Thoracic aorta (tissue), 2 donors: Measurements from ENCODE around the gene FAM240B. TPM values are rescaled to one million over a fixed set of nuclear protein-coding genes. Genes with fewer than 3 reads are reported as not detected.

Experiments used
- ATAC-seq: fragments of 150-250 bp; one replicate; pipeline ENCODE4 v1.8.0; 2017; ENCODE audit warnings: low read depth; ENCODE audit not compliant: insufficient number of reproducible peaks, low FRiP score
- DNase-seq: peaks from one replicate; pipeline ENCODE4 v3.0.0-alpha.2; 2020; ENCODE audit warnings: low spot score
- H3K27ac ChIP-seq, 2 donors: fragments of 200-600 bp; sonication (generic); 1 replicate in 1 of 2; 2 replicates in 1 of 2; pipeline ENCODE4 v1.5.1; 2016; ENCODE audit warnings: mild to moderate bottlenecking in 2 of 2, moderate library complexity in 2 of 2
- H3K27me3 ChIP-seq: fragments of 200-600 bp; sonication (generic); replicated peaks from 2 replicates; pipeline ENCODE4 v1.6.0; 2016; ENCODE audit warnings: mild to moderate bottlenecking; ENCODE audit not compliant: insufficient read depth
- H3K36me3 ChIP-seq: fragments of 200-600 bp; sonication (generic); one replicate; pipeline ENCODE4 v1.5.1; 2016
- H3K4me1 ChIP-seq, 2 donors: fragments of 200-600 bp; sonication (generic); 1 replicate in 1 of 2; 2 replicates in 1 of 2; pipeline versions ENCODE4 v1.5.1 to v1.6.0; 2016; ENCODE audit warnings: low read depth in 2 of 2, mild to moderate bottlenecking in 1 of 2; ENCODE audit not compliant: control insufficient read depth in 1 of 2
- H3K4me3 ChIP-seq: fragments of 200-600 bp; sonication (generic); 2 replicates; pipeline ENCODE4 v1.5.1; 2016; ENCODE audit warnings: mild to moderate bottlenecking
- H3K9me3 ChIP-seq: fragments of 200-600 bp; sonication (generic); 2 replicates; pipeline ENCODE4 v1.5.1; 2016
- total RNA-seq, 2 donors: library from RNA; depleted of rRNA; stranded (reverse); fragments of >200 nt; gene quantifications; one replicate each; pipeline versions ENCODE4 v1.1.0 to v1.2.3, GENCODE V29; 2016
- TF ChIP-seq, protein P1 (sequence below): fragments of 200-600 bp; sonication (generic); IDR thresholded peaks from one replicate; pipeline ENCODE4 v1.5.1; 2019; ENCODE audit warnings: antibody characterized with exemption

FAM240B gene
- total RNA-seq, 2 donors from 2014 or later, result not detected

DNA sequence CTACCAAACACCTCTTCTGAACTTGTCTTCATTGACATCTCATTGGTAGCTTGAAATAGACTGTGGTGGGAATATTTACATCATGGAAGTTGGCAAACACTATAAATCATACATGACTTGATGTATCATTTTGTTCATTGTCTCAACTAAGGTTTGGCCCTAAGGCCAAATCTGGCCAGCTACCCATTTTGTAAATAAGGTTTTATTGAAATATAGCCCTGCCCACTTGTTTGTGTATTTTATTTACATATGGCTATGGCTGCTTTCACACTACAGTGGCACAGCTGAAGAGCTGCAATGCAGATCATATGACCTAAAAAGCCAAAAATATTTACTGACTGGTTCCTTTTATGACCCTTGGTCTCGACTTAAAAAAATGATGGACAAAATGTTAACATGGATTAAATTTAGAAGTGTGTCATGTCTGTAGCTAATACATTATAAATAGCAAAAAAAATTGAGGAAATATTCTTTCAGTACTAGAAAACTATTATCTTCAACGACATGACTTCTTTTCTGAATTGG, 22.1 kb downstream of the FAM240B start:
- H3K4me3 ChIP-seq, result no peak overlapping the region
- TF ChIP-seq, protein P1, sequence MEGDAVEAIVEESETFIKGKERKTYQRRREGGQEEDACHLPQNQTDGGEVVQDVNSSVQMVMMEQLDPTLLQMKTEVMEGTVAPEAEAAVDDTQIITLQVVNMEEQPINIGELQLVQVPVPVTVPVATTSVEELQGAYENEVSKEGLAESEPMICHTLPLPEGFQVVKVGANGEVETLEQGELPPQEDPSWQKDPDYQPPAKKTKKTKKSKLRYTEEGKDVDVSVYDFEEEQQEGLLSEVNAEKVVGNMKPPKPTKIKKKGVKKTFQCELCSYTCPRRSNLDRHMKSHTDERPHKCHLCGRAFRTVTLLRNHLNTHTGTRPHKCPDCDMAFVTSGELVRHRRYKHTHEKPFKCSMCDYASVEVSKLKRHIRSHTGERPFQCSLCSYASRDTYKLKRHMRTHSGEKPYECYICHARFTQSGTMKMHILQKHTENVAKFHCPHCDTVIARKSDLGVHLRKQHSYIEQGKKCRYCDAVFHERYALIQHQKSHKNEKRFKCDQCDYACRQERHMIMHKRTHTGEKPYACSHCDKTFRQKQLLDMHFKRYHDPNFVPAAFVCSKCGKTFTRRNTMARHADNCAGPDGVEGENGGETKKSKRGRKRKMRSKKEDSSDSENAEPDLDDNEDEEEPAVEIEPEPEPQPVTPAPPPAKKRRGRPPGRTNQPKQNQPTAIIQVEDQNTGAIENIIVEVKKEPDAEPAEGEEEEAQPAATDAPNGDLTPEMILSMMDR, result no peak
- DNase-seq (no peak), ATAC-seq (no peak)
- no peaks in the 10 kb centered on the region for H3K27me3 ChIP-seq
- H3K27ac ChIP-seq, result no peak overlapping the region
- H3K4me1 ChIP-seq, result no peaks in the 10 kb centered on the region
- no peaks in the 10 kb centered on the region for H3K9me3 ChIP-seq
- H3K36me3 ChIP-seq, result no peaks in the 10 kb centered on the region

DNA sequence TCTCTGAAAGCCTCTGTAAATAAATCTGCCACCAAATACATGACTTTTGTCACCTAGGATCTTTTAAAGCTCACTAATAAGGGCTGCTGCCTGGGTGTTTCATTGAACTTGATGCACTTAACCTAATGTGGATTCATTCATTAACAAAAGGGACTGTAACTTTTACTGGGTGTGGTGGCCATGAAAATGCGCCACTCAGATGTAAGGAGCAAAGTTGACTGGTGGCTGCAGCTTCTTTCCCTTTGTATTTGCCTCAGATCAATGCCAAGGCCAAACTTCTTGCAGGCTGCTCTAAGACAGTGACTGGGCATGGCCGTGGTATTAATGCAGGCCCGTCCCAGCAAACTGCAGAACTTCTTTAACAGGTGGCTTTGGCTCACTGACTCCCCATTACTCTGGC, 22.9 kb downstream of the FAM240B start:
- no peak overlapping the region for H3K27ac ChIP-seq

DNA sequence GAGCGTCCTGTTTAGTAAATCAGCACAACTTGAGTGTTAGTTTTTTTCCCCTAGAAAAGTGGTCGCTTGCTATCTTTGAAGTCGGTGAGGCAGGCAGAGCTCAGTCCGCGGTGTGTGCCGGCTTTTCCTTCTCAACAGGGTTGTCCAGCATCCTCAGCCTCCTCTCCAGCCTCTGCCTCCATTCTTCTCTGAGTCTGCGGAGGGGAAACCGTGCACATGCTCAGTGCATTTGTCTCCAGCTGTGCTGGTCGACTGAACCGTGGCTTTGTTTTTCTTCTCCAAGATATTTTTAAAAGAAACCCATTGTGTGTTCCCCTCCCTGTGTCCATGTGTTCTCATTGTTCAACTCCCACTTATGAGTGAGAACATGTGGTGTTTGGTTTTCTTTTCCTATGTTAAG, 25.3 kb downstream of the FAM240B start:
- H3K4me1 ChIP-seq, result no peaks in the 10 kb centered on the region
- DNase-seq, result no peak
- H3K27me3 ChIP-seq, result no peaks in the 10 kb centered on the region
- no peaks in the 10 kb centered on the region for H3K36me3 ChIP-seq
- H3K4me3 ChIP-seq, result no peak overlapping the region
- TF ChIP-seq, protein P1, result no peak
- H3K27ac ChIP-seq, result no peak overlapping the region
- no peak for ATAC-seq
- H3K9me3 ChIP-seq, result no peaks in the 10 kb centered on the region

More for the DNA sequence above, 22.9 kb downstream of the FAM240B start:
- H3K4me1 ChIP-seq, result no peaks in the 10 kb centered on the region
- H3K4me3 ChIP-seq, result no peak overlapping the region
- ATAC-seq (no peak), DNase-seq (no peak)
- no peaks in the 10 kb centered on the region for H3K27me3 ChIP-seq
- H3K9me3 ChIP-seq, result no peaks in the 10 kb centered on the region
- no peaks in the 10 kb centered on the region for H3K36me3 ChIP-seq
- TF ChIP-seq, protein P1, result no peak

DNA sequence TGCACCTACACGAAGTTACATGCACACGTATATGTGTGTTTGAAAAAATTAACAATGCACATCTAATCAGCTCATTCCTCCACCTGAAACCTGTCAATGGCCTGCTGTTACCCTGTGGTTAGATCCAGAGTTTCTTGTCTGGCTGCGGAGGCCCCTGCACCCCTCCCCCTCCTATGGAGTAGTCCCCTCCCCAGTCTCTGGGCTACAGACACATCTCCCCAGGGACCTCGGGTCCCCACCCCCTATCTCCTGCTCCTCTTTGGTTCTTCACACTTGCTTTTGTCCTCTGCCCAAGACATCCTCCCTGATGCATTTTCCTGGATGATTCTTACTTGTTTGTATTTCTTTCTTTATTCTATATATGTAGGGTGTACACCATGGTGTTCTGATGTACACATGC, 27.2 kb downstream of the FAM240B start:
- no peak for ATAC-seq
- no peak overlapping the region for H3K4me3 ChIP-seq
- TF ChIP-seq, protein P1, result no peak
- no peaks in the 10 kb centered on the region for H3K27me3 ChIP-seq
- H3K27ac ChIP-seq, result no peak overlapping the region
- no peaks in the 10 kb centered on the region for H3K4me1 ChIP-seq
- H3K36me3 ChIP-seq, result no peaks in the 10 kb centered on the region
- DNase-seq, result no peak
- no peaks in the 10 kb centered on the region for H3K9me3 ChIP-seq

DNA sequence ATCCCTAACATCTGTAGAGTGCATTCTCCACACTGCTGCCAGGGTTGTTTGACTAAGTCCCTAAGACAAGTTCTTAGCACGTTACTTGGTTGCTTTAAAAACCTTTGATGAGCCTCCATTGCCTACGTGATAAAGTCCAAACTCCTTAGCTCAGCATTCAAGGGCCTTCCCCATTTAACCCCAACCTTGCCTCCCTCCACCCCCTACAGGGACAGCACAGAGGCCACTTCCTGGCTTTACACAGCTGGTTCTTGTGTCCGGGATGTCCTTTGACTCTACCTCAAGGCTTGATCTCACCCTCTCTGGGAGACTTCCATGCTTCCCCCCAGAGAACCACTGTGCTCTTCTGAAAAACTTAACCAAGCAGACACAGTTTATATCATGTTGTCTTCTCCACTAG, 29.4 kb downstream of the FAM240B start:
- TF ChIP-seq, protein P1, result no peak

More for the DNA sequence above, 29.4 kb downstream of the FAM240B start:
- no peaks in the 10 kb centered on the region for H3K9me3 ChIP-seq
- no peaks in the 10 kb centered on the region for H3K27me3 ChIP-seq
- H3K4me3 ChIP-seq, result no peak overlapping the region
- ATAC-seq (no peak), DNase-seq (no peak)
- H3K27ac ChIP-seq, result no peak overlapping the region
- H3K4me1 ChIP-seq, result no peaks in the 10 kb centered on the region
- no peaks in the 10 kb centered on the region for H3K36me3 ChIP-seq
